ENCODE measurements around the gene FHDC1. TPM values are rescaled to one million over a fixed set of nuclear protein-coding genes. Genes with fewer than 3 reads are reported as not detected.

FHDC1 gene
- polyA plus RNA-seq, 3 donors: 0.21 TPM; not detected in 2

DNA sequence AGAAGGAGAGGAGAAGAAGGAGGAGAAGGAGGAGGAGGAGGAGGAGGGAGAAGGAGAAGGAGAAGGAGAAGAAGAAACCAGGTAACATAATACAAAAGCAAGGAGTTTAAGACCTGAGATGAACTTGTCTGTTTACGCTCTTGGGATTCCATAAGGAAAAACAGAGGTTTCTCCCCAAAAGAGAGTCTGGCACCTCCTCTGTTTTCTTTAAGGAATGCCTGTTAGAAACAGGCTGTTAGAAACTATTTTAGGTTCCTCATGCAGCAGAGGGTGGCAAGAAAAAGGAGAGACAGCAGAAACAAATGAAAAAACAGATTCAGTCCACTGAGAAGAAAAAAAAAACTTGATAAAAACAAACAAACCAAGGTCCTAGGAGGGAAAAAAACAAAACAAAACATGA lies 10.3 kb upstream of the FHDC1 start:
- Histone ChIP-seq H3K4me1 (ENCODE audit: control insufficient read depth in 1 of 2, insufficient read depth in 2 of 2, low read length in 2 of 2) (peaks cover 16 to 19% of the 10 kb centered on the region in 2 donors), H3K4me2 (replicated peaks; ENCODE audit: extremely low read depth, low read length, poor library complexity, severe bottlenecking) (no peak overlapping the region), H4K20me1 (ENCODE audit: insufficient read depth, low read length) (no peaks in the 10 kb centered on the region), H3K9me3 (replicated peaks in 1 of 2; ENCODE audit: control insufficient read depth in 1 of 2, insufficient read depth in 1 of 2, low read length in 2 of 2) (no peaks in the 10 kb centered on the region), H3K27ac (ENCODE audit: low read depth in 1 of 2, low read length in 2 of 2) (no peak overlapping the region), H2AFZ (ENCODE audit: insufficient read depth, low read depth, low read length, poor library complexity, severe bottlenecking) (no peak overlapping the region), H3K4me3 (replicated peaks in 1 of 3; ENCODE audit: low read depth in 2 of 3, low read length in 3 of 3) (no peak overlapping the region), H3K36me3 (replicated peaks in 1 of 2; ENCODE audit: control insufficient read depth in 1 of 2, insufficient read depth in 2 of 2, low read length in 2 of 2) (no peaks in the 10 kb centered on the region), H3K9ac (ENCODE audit: insufficient read depth, low read length, poor library complexity, severe bottlenecking) (no peak overlapping the region), H3K79me2 (ENCODE audit: insufficient read depth, low read length) (no peaks in the 10 kb centered on the region), H3K27me3 (ENCODE audit: control insufficient read depth in 2 of 2, insufficient read depth in 2 of 2, low read length in 2 of 2) (no peaks in the 10 kb centered on the region)
- peaks cover 25% of the 10 kb centered on the region for H3K4me1 Mint-ChIP-seq
- no peak for TF ChIP-seq CTCF (IDR thresholded peaks at IDR 0.05)
- peaks cover 0 to 2% (median 0%) of the 10 kb centered on the region in 3 donors for H3K27me3 Mint-ChIP-seq (ENCODE audit: low read depth in 3 of 3)
- H3K27ac Mint-ChIP-seq: no peak overlapping the region
- intact Hi-C loops (cut with micrococcal nuclease): no loop called here
- H3K9me3 Mint-ChIP-seq: peaks cover 5 to 15% (median 9%) of the 10 kb centered on the region in 7 donors
- no CpG with 5 or more reads among the region's 1 CpG for WGBS (ENCODE audit: insufficient coverage)
- H3K36me3 Mint-ChIP-seq: peaks cover 3 to 6% of the 10 kb centered on the region in 2 donors
- no peak for DNase-seq
- no peak overlapping the region for H3K4me3 Mint-ChIP-seq

DNA sequence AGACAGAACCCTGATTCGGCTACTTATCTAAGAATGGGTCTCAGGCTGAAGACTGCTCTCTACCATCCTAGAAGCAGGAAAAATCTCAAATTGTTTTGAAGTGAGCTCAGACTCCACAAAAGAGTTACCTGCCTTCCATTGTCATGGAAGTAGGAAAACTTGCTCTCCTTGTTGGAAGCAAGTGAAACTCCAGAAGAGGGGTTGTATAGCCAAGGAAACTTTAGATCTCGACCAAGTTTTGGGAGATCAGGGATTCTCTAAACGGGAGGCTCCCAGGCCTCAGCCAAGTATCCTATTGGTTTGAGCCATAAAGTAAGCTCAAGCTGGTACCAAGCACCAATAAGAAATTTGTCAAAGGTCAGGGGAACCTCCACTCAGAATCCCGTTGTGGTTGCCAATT lies 9.2 kb upstream of the FHDC1 start:
- Mint-ChIP-seq H3K4me1 (peaks cover 25% of the 10 kb centered on the region), H3K36me3 (peaks cover 0 to 3% of the 10 kb centered on the region in 2 donors), H3K4me3 (no peak overlapping the region), H3K9me3 (peaks cover under 1 to 8% (median 3%) of the 10 kb centered on the region in 7 donors), H3K27me3 (ENCODE audit: low read depth in 3 of 3) (peaks cover 0 to 6% (median 0%) of the 10 kb centered on the region in 3 donors), H3K27ac (no peak overlapping the region)
- TF ChIP-seq CTCF (IDR thresholded peaks at IDR 0.05): no peak
- Histone ChIP-seq H3K27me3 (ENCODE audit: control insufficient read depth in 2 of 2, insufficient read depth in 2 of 2, low read length in 2 of 2) (no peaks in the 10 kb centered on the region), H2AFZ (ENCODE audit: insufficient read depth, low read depth, low read length, poor library complexity, severe bottlenecking) (no peak overlapping the region), H3K27ac (ENCODE audit: low read depth in 1 of 2, low read length in 2 of 2) (no peak overlapping the region), H4K20me1 (ENCODE audit: insufficient read depth, low read length) (no peaks in the 10 kb centered on the region), H3K4me1 (ENCODE audit: control insufficient read depth in 1 of 2, insufficient read depth in 2 of 2, low read length in 2 of 2) (peaks cover 16 to 19% of the 10 kb centered on the region in 2 donors), H3K4me2 (replicated peaks; ENCODE audit: extremely low read depth, low read length, poor library complexity, severe bottlenecking) (no peak overlapping the region), H3K79me2 (ENCODE audit: insufficient read depth, low read length) (no peaks in the 10 kb centered on the region), H3K36me3 (replicated peaks in 1 of 2; ENCODE audit: control insufficient read depth in 1 of 2, insufficient read depth in 2 of 2, low read length in 2 of 2) (no peaks in the 10 kb centered on the region), H3K9ac (ENCODE audit: insufficient read depth, low read length, poor library complexity, severe bottlenecking) (no peak overlapping the region), H3K9me3 (replicated peaks in 1 of 2; ENCODE audit: control insufficient read depth in 1 of 2, insufficient read depth in 1 of 2, low read length in 2 of 2) (no peaks in the 10 kb centered on the region), H3K4me3 (replicated peaks in 1 of 3; ENCODE audit: low read depth in 2 of 3, low read length in 3 of 3) (no peak overlapping the region)
- DNase-seq: no peak
- WGBS (ENCODE audit: insufficient coverage): 97% methylated on average over 3 of the region's 4 CpGs
- intact Hi-C loops (cut with micrococcal nuclease): no loop called here
